ENCODE measurements around the gene OLIG1. TPM values are rescaled to one million over a fixed set of nuclear protein-coding genes. Genes with fewer than 3 reads are reported as not detected.

The OLIG1 gene
- total RNA-seq, 1 experiment from 2014 or later, result not detected

- ChIA-PET POLR2A (ENCODE audit: unreplicated experiment) (no interaction called here), CTCF (no interaction called here)
- Histone ChIP-seq H3K27ac (no peak overlapping the region), H3K9me3 (ENCODE audit: insufficient read depth, low read depth) (no peaks in the 10 kb centered on the region), H3K27me3 (ENCODE audit: insufficient read depth, low read depth) (peaks cover 96% of the 10 kb centered on the region), H3K4me3 (no peak overlapping the region), H3K79me2 (ENCODE audit: low read depth) (no peaks in the 10 kb centered on the region), H3K4me1 (replicated peaks; ENCODE audit: insufficient read depth) (no peaks in the 10 kb centered on the region), H3K9me2 (ENCODE audit: insufficient read depth) (no peaks in the 10 kb centered on the region), H4K20me1 (ENCODE audit: insufficient read depth) (no peaks in the 10 kb centered on the region), H3K4me2 (no peak overlapping the region), H2AFZ (no peak overlapping the region), H3F3A (ENCODE audit: insufficient read depth, low read depth) (no peaks in the 10 kb centered on the region), H3K36me3 (ENCODE audit: low read depth) (no peaks in the 10 kb centered on the region)
- TF ChIP-seq, protein P1, sequence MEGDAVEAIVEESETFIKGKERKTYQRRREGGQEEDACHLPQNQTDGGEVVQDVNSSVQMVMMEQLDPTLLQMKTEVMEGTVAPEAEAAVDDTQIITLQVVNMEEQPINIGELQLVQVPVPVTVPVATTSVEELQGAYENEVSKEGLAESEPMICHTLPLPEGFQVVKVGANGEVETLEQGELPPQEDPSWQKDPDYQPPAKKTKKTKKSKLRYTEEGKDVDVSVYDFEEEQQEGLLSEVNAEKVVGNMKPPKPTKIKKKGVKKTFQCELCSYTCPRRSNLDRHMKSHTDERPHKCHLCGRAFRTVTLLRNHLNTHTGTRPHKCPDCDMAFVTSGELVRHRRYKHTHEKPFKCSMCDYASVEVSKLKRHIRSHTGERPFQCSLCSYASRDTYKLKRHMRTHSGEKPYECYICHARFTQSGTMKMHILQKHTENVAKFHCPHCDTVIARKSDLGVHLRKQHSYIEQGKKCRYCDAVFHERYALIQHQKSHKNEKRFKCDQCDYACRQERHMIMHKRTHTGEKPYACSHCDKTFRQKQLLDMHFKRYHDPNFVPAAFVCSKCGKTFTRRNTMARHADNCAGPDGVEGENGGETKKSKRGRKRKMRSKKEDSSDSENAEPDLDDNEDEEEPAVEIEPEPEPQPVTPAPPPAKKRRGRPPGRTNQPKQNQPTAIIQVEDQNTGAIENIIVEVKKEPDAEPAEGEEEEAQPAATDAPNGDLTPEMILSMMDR (conservative IDR thresholded peaks at IDR 0.05), result no peak
- TF ChIP-seq EZH2 (IDR thresholded peaks at IDR 0.05; ENCODE audit: low read depth), result no peak
- intact Hi-C loops (cut with micrococcal nuclease; ENCODE audit: unreplicated experiment), result no loop called here
- no TSS peak for BruUV-seq (replicated peaks)
- no peak for DNase-seq
Observed at GRCh38 chr21:33112681-33113080, 42.7 kb downstream of the OLIG1 start.

DNA sequence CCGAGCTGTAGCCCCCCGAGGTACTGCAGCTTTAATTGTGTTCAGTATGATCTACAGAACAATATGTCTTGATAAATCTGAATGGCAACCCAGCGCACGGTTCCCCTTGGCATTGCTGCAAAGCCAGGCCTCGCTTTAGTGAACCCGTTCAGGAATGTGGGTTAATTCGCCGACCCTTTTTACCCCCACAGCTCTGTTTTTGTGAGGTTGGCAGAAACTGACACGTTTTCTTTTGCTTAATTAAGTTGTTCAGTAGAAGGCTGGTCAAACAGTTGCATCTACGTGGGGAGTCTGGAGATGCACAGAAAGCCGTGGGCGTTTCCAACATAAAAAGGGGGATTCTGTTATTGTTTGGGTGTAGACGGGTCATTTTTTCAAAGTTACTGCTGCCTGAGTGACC is 43.2 kb downstream of the OLIG1 start:
- peaks cover 96% of the 10 kb centered on the region for H3K27me3 ChIP-seq (ENCODE audit: insufficient read depth, low read depth)
- POLR2A ChIA-PET (ENCODE audit: unreplicated experiment), result no interaction called here

DNA sequence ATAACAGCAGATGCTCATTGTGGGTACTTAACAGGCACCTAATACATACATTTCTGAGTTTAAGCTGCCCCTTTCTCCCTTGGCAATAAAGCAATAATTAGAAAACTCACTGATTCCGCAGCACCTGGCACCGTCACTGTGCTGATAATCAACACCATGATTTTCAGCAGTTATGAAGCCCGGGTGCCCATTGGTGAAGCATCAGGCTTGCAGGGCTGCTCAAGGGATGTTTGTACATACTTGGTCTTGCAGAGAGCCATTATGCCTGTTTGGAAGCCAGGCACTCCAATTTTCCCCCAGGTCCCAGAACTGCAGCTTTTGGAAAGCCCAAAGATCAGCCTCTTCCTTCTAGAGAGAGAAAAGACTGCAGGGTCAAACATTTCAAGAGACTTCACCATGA is 44.3 kb downstream of the OLIG1 start:
- H4K20me1 ChIP-seq (ENCODE audit: insufficient read depth), result no peaks in the 10 kb centered on the region
- H3K4me2 ChIP-seq, result no peak overlapping the region
- intact Hi-C loops (cut with micrococcal nuclease; ENCODE audit: unreplicated experiment), result no loop called here
- no peaks in the 10 kb centered on the region for H3F3A ChIP-seq (ENCODE audit: insufficient read depth, low read depth)
- no peak overlapping the region for H3K4me3 ChIP-seq
- ChIA-PET CTCF (no interaction called here), POLR2A (ENCODE audit: unreplicated experiment) (no interaction called here)
- no peaks in the 10 kb centered on the region for H3K79me2 ChIP-seq (ENCODE audit: low read depth)
- no peaks in the 10 kb centered on the region for H3K4me1 ChIP-seq (replicated peaks; ENCODE audit: insufficient read depth)
- no peak overlapping the region for H3K27ac ChIP-seq
- H3K9me2 ChIP-seq (ENCODE audit: insufficient read depth), result no peaks in the 10 kb centered on the region
- TF ChIP-seq, protein P1 (conservative IDR thresholded peaks at IDR 0.05), result no peak
- TF ChIP-seq EZH2 (IDR thresholded peaks at IDR 0.05; ENCODE audit: low read depth), result no peak
- no peak overlapping the region for H2AFZ ChIP-seq
- H3K27me3 ChIP-seq (ENCODE audit: insufficient read depth, low read depth), result peaks cover 96% of the 10 kb centered on the region
- BruUV-seq (replicated peaks), result no TSS peak
- H3K9me3 ChIP-seq (ENCODE audit: insufficient read depth, low read depth), result no peaks in the 10 kb centered on the region
- no peak for DNase-seq
- no peaks in the 10 kb centered on the region for H3K36me3 ChIP-seq (ENCODE audit: low read depth)

More for the DNA sequence above, 43.2 kb downstream of the OLIG1 start:
- Histone ChIP-seq H3K4me3 (no peak overlapping the region), H3K79me2 (ENCODE audit: low read depth) (no peaks in the 10 kb centered on the region), H3K4me2 (no peak overlapping the region), H3K9me2 (ENCODE audit: insufficient read depth) (no peaks in the 10 kb centered on the region), H3K27ac (no peak overlapping the region), H3K4me1 (replicated peaks; ENCODE audit: insufficient read depth) (no peaks in the 10 kb centered on the region), H3K9me3 (ENCODE audit: insufficient read depth, low read depth) (no peaks in the 10 kb centered on the region), H3K36me3 (ENCODE audit: low read depth) (no peaks in the 10 kb centered on the region), H4K20me1 (ENCODE audit: insufficient read depth) (no peaks in the 10 kb centered on the region), H3F3A (ENCODE audit: insufficient read depth, low read depth) (no peaks in the 10 kb centered on the region), H2AFZ (no peak overlapping the region)
- CTCF ChIA-PET, result no interaction called here
- TF ChIP-seq, protein P1 (conservative IDR thresholded peaks at IDR 0.05), result no peak
- no peak for TF ChIP-seq EZH2 (IDR thresholded peaks at IDR 0.05; ENCODE audit: low read depth)
- no peak for DNase-seq
- no TSS peak for BruUV-seq (replicated peaks)
- intact Hi-C loops (cut with micrococcal nuclease; ENCODE audit: unreplicated experiment), result no loop called here

Measured in PC-9 (cell line).